ENCODE measurements around the gene HCRTR1. TPM values are rescaled to one million over a fixed set of nuclear protein-coding genes. Genes with fewer than 3 reads are reported as not detected.

The HCRTR1 gene
- total RNA-seq, 2 donors from 2014 or later, result 0.43 TPM; not detected in 1

DNA sequence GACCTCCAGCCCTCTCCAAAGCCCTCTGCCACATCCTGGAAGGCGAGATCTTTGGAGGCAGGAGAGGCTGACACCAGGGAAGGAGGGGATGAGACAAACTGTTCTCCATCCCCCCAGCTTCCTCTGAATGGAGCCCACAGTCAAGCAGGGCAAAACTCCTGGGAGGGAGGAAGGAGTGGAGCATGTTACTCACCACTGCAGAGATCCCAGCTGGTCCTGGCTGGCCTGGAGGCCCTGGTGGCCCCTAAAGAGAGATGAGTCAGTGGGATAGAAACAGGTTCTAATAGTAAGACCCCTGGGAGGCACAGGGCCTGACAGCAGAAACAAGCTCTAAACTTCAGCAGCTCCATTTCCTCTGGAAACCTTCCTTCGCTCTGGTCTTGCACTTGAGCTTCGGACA lies 41.2 kb downstream of the HCRTR1 start:
- Histone ChIP-seq H3K36me3 (peaks cover 17% of the 10 kb centered on the region), H3K9me3 (no peaks in the 10 kb centered on the region), H3K4me1 (no peaks in the 10 kb centered on the region), H3K27ac (no peak overlapping the region), H3K4me3 (no peak overlapping the region), H3K27me3 (no peaks in the 10 kb centered on the region)
- no peak for DNase-seq (ENCODE audit: low spot score)
- TF ChIP-seq, protein P1, sequence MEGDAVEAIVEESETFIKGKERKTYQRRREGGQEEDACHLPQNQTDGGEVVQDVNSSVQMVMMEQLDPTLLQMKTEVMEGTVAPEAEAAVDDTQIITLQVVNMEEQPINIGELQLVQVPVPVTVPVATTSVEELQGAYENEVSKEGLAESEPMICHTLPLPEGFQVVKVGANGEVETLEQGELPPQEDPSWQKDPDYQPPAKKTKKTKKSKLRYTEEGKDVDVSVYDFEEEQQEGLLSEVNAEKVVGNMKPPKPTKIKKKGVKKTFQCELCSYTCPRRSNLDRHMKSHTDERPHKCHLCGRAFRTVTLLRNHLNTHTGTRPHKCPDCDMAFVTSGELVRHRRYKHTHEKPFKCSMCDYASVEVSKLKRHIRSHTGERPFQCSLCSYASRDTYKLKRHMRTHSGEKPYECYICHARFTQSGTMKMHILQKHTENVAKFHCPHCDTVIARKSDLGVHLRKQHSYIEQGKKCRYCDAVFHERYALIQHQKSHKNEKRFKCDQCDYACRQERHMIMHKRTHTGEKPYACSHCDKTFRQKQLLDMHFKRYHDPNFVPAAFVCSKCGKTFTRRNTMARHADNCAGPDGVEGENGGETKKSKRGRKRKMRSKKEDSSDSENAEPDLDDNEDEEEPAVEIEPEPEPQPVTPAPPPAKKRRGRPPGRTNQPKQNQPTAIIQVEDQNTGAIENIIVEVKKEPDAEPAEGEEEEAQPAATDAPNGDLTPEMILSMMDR (IDR thresholded peaks at IDR 0.05), result no peak

DNA sequence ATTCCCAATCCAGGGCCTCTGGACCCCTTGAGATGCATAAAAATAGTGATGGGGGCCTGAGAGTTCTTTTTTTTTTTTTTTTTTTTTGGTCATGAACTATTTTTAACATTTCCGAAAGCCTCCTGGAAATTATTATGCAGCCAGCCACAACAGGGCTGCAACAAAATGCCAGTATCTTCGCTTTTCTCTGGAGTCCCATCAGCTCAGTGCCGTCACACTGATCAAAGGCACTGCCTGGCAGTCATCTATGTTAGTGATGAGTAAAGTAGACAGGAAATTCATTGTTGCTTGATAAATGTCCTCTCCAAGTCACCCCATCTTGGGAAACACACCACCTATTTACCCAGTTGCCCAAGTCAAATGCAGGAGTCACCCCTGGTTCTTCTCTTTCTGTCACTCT lies 42.4 kb downstream of the HCRTR1 start:
- Histone ChIP-seq H3K27ac (no peak overlapping the region), H3K4me3 (no peak overlapping the region), H3K36me3 (peaks cover 13% of the 10 kb centered on the region), H3K9me3 (no peaks in the 10 kb centered on the region), H3K4me1 (no peaks in the 10 kb centered on the region), H3K27me3 (no peaks in the 10 kb centered on the region)
- TF ChIP-seq, protein P1 (IDR thresholded peaks at IDR 0.05), result no peak
- DNase-seq (ENCODE audit: low spot score), result no peak

DNA sequence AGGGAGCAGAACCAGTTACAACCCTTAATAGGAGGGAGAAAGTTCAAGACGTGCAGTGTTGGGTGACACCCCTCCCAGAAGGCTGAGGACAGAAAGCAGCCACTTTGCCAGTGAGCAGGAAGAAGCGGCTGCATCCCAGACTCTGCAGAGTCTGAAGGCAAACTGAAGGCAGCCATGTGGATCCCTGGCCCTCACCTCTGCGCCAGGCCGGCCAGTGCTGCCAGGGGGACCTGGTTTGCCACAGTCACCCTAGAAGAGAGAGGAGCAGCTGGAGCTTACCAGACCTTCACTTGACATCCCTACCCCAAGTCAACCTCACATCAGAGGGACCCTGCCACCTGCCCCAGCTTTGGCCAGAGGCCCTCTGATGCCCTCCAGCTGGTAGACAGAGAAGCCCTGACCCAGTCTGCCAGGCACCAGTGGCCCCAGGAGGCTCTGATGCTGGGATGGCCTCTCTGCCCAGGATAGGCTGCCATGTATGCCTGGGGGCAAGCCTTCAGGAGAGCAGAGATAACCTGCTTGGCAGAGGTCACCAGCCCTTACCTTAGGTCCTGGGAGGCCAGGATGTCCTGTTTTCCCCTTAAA lies 43.5 kb downstream of the HCRTR1 start:
- Histone ChIP-seq H3K4me1 (peaks cover 0 to under 1% of the 10 kb centered on the region in 2 donors), H3K36me3 (peaks cover 13% of the 10 kb centered on the region), H3K27me3 (no peaks in the 10 kb centered on the region), H3K27ac (no peak overlapping the region), H3K4me3 (no peak overlapping the region), H3K9me3 (no peaks in the 10 kb centered on the region)
- TF ChIP-seq, protein P1 (IDR thresholded peaks at IDR 0.05), result no peak
- DNase-seq (ENCODE audit: low spot score), result no peak

DNA sequence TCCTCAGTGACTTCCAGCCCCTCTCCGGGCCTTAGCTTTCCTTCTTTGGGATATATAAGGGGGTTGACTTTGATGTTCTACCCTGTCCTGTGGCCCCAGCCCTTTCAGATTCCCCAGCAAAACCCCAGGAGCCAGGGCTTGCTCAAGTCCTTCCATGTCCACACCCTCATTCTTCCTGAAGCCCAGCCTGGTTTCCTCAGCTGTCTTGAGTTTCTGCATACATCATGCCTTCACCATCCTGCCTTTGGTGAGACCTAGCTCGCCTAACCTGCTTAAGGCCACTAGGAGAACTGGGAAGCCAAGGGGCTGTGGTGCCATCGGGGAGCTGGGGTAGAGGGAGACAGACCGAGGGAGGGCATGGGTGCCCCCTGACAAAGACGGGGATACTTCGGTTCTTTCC lies 44.4 kb downstream of the HCRTR1 start:
- Histone ChIP-seq H3K9me3 (no peaks in the 10 kb centered on the region), H3K27me3 (no peaks in the 10 kb centered on the region), H3K36me3 (peaks cover 13% of the 10 kb centered on the region), H3K4me1 (peaks cover 0 to 10% of the 10 kb centered on the region in 2 donors), H3K4me3 (no peak overlapping the region), H3K27ac (no peak overlapping the region)
- no peak for DNase-seq (ENCODE audit: low spot score)
- TF ChIP-seq, protein P1 (IDR thresholded peaks at IDR 0.05), result no peak

DNA sequence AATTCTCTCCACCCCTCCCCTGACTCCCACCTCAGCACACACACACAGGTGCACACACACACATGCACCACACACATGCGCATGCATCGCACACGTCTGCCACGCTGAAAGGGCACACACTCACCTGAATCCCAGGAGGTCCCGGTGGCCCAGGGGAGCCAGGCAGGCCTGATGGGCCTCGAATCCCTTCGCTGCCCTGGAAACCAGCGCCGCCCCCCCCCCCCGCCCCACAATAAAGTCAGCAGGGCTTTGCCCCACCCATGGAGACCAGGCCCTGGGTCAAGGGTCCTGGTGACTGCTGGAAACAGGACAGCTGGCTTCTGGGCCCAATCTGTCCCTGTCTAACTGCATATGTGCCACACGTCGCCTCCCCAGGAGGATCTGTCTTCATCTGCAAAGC lies 45.0 kb downstream of the HCRTR1 start:
- H3K27ac ChIP-seq, result no peak overlapping the region
- TF ChIP-seq, protein P1 (IDR thresholded peaks at IDR 0.05), result no peak
- H3K4me1 ChIP-seq, result peaks cover 0 to 16% of the 10 kb centered on the region in 2 donors
- H3K36me3 ChIP-seq, result peaks cover 13% of the 10 kb centered on the region
- no peaks in the 10 kb centered on the region for H3K9me3 ChIP-seq
- H3K4me3 ChIP-seq, result no peak overlapping the region
- DNase-seq (ENCODE audit: low spot score), result no peak
- no peaks in the 10 kb centered on the region for H3K27me3 ChIP-seq
